ENCODE results near the gene LDLRAD2.
"Not testable (repeated sequence)": the region's sequence is repeated elsewhere in the genome, so short reads cannot be mapped to it uniquely, and the experiment has no call there.

LDLRAD2 gene

GRCh38 chr1:21824926-21825325 lies 12.9 kb downstream of the LDLRAD2 start:
- DNase-seq, result no peak

- DNase-seq, result no peak
Measured at GRCh38 chr1:21825393-21825792, 13.3 kb downstream of the LDLRAD2 start.

GRCh38 chr1:21826694-21827093 lies 14.6 kb downstream of the LDLRAD2 start:
- not testable (repeated sequence) for DNase-seq

- no peak for DNase-seq
Measured at GRCh38 chr1:21827141-21827679, 15.1 kb downstream of the LDLRAD2 start.

GRCh38 chr1:21828075-21828474 lies 16.0 kb downstream of the LDLRAD2 start:
- no peak for DNase-seq

GRCh38 chr1:21828506-21829210 lies 16.6 kb downstream of the LDLRAD2 start:
- DNase-seq, result no peak

- DNase-seq, result no peak
Measured at GRCh38 chr1:21829294-21829693, 17.2 kb downstream of the LDLRAD2 start.

GRCh38 chr1:21830792-21831453 lies 18.9 kb downstream of the LDLRAD2 start:
- no peak for DNase-seq

- DNase-seq, result no peak
Measured at GRCh38 chr1:21831454-21831970, 19.4 kb downstream of the LDLRAD2 start.

- DNase-seq, result no peak
Measured at GRCh38 chr1:21833392-21833976, 21.4 kb downstream of the LDLRAD2 start.

- DNase-seq, result no peak
Measured at GRCh38 chr1:21834094-21834493, 22.0 kb downstream of the LDLRAD2 start.

GRCh38 chr1:21834666-21835065 lies 22.6 kb downstream of the LDLRAD2 start:
- DNase-seq, result no peak

GRCh38 chr1:21836010-21836409 lies 23.9 kb downstream of the LDLRAD2 start:
- no peak for DNase-seq

- DNase-seq, result no peak
Measured at GRCh38 chr1:21836729-21837128, 24.7 kb downstream of the LDLRAD2 start.

GRCh38 chr1:21837476-21837875 lies 25.4 kb downstream of the LDLRAD2 start:
- DNase-seq, result no peak

- no peak for DNase-seq
Measured at GRCh38 chr1:21838359-21839157, 26.5 kb downstream of the LDLRAD2 start.

- DNase-seq, result no peak
Measured at GRCh38 chr1:21839337-21840037, 27.4 kb downstream of the LDLRAD2 start.

GRCh38 chr1:21840981-21841380 lies 28.9 kb downstream of the LDLRAD2 start:
- DNase-seq, result no peak

GRCh38 chr1:21841852-21842466 lies 29.9 kb downstream of the LDLRAD2 start:
- no peak for DNase-seq

- DNase-seq, result no peak
Measured at GRCh38 chr1:21842606-21843162, 30.6 kb downstream of the LDLRAD2 start.

GRCh38 chr1:21843208-21843607 lies 31.1 kb downstream of the LDLRAD2 start:
- no peak for DNase-seq
